GM21529 (cell line): ENCODE measurements around the gene SEMA3G.
A peak's percentile ranks its signal among the peaks of the same experiment; 100 is the strongest.

Experiments used
- ATAC-seq: cut with Tn5 transposase; IDR thresholded peaks from one replicate; pipeline ENCODE4 v1.9.1; 2021; ENCODE audit not compliant: unreplicated experiment

The SEMA3G gene

GRCh38 chr3:52479877-52480575 lies 35.1 kb upstream of the SEMA3G start:
- ATAC-seq: no peak

GRCh38 chr3:52479037-52479876 lies 34.4 kb upstream of the SEMA3G start:
- no peak for ATAC-seq

- ATAC-seq: no peak
Measured at GRCh38 chr3:52477796-52478095, 32.8 kb upstream of the SEMA3G start.

- no peak for ATAC-seq
Measured at GRCh38 chr3:52477076-52477795, 32.3 kb upstream of the SEMA3G start.

- ATAC-seq: no peak
Measured at GRCh38 chr3:52473026-52473425, 28.1 kb upstream of the SEMA3G start.

GRCh38 chr3:52472239-52473000 lies 27.5 kb upstream of the SEMA3G start:
- ATAC-seq: no peak

- no peak for ATAC-seq
Measured at GRCh38 chr3:52471371-52472238, 26.7 kb upstream of the SEMA3G start.

- no peak for ATAC-seq
Measured at GRCh38 chr3:52470920-52471319, 26.0 kb upstream of the SEMA3G start.

- ATAC-seq: no peak
Measured at GRCh38 chr3:52469001-52469400, 24.1 kb upstream of the SEMA3G start.

- no peak for ATAC-seq
Measured at GRCh38 chr3:52468336-52468735, 23.4 kb upstream of the SEMA3G start.

- ATAC-seq: no peak
Measured at GRCh38 chr3:52463416-52463815, 18.5 kb upstream of the SEMA3G start.

- no peak for ATAC-seq
Measured at GRCh38 chr3:52461874-52462273, 17.0 kb upstream of the SEMA3G start.

GRCh38 chr3:52458770-52459545 lies 14.1 kb upstream of the SEMA3G start:
- ATAC-seq: no peak

GRCh38 chr3:52458031-52458760 lies 13.3 kb upstream of the SEMA3G start:
- ATAC-seq: no peak

GRCh38 chr3:52456800-52457183 lies 11.9 kb upstream of the SEMA3G start:
- ATAC-seq: no peak

- no peak for ATAC-seq
Measured at GRCh38 chr3:52456169-52456799, 11.4 kb upstream of the SEMA3G start.

- peak; percentile 75 for ATAC-seq
Measured at GRCh38 chr3:52455283-52456168, 10.6 kb upstream of the SEMA3G start, which contains the start of gene NISCH. Gene NISCH (plus strand): TSS chr3:52455604. CDS start chr3:52455642, 38 bp downstream.
